Mammary epithelial cell (primary cell): Measurements from ENCODE around the gene PTPRM.

Experiments used
- CTCF ChIP-seq, 2 donors: IDR thresholded peaks in 1 of 2; conservative IDR thresholded peaks in 1 of 2; 2 replicates each; pipeline ENCODE4 v1.5.1; 2011 to 2012; ENCODE audit warnings: inconsistent platforms in 2 of 2, low read length in 2 of 2, mild to moderate bottlenecking in 2 of 2, control low read depth in 1 of 2, low read depth in 1 of 2; ENCODE audit not compliant: insufficient read depth in 1 of 2; ENCODE audit errors: extremely low read depth in 1 of 2
- EZH2 ChIP-seq: IDR thresholded peaks from 2 replicates; pipeline ENCODE4 v1.6.1; 2012; ENCODE audit warnings: low read length, inconsistent platforms, borderline replicate concordance

GRCh38 chr18:8307960-8308359, 740.8 kb downstream of the PTPRM start:
- no peak for TF ChIP-seq CTCF (conservative IDR thresholded peaks at IDR 0.05 in 1 of 2, IDR thresholded peaks at IDR 0.05 in 1 of 2; ENCODE audit: extremely low read depth in 1 of 2, insufficient read depth in 1 of 2, low read depth in 1 of 2, low read length in 2 of 2)
- no peak for TF ChIP-seq EZH2
